ENCODE data around the gene UBR3.

DNA sequence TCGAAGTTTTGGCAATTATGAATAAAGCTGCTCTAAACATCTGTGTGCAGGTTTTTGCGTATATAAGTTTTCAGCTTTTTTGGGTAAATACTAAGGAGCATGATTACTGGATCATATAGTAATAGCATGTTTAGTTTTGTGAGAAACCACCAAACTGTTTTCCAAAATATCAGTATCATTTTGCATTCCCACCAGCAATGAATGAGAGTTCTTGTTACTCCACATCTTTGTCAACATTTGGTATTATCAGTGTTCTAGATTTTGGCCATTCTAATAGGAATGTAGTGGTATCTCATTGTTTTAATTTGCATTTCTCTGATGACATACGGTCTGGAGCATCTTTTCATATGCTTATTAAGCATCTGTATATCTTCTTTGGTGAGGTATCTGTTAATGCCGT, 207.3 kb downstream of the UBR3 start:
- TF ChIP-seq, protein P1, sequence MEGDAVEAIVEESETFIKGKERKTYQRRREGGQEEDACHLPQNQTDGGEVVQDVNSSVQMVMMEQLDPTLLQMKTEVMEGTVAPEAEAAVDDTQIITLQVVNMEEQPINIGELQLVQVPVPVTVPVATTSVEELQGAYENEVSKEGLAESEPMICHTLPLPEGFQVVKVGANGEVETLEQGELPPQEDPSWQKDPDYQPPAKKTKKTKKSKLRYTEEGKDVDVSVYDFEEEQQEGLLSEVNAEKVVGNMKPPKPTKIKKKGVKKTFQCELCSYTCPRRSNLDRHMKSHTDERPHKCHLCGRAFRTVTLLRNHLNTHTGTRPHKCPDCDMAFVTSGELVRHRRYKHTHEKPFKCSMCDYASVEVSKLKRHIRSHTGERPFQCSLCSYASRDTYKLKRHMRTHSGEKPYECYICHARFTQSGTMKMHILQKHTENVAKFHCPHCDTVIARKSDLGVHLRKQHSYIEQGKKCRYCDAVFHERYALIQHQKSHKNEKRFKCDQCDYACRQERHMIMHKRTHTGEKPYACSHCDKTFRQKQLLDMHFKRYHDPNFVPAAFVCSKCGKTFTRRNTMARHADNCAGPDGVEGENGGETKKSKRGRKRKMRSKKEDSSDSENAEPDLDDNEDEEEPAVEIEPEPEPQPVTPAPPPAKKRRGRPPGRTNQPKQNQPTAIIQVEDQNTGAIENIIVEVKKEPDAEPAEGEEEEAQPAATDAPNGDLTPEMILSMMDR (IDR thresholded peaks at IDR 0.05), result no peak
- TF ChIP-seq POLR2A (IDR thresholded peaks at IDR 0.05), result no peak
